Ureter (tissue), 1 donor: Measurements from ENCODE around the gene CCL17. TPM values are rescaled to one million over a fixed set of nuclear protein-coding genes. Genes with fewer than 3 reads are reported as not detected.
"Not testable (repeated sequence)": the region's sequence is repeated elsewhere in the genome, so short reads cannot be mapped to it uniquely, and the experiment has no call there.

Experiments
- DNase-seq: peaks from one replicate; pipeline ENCODE4 v3.0.0-alpha.2; 2020; ENCODE audit warnings: low spot score
- total RNA-seq: library from RNA; stranded (reverse); gene quantifications from one replicate; pipeline ENCODE4 v1.2.4, GENCODE V29; 2023
- donor health status: DM: yes; HTN: yes; CAD: no.

Gene CCL17
- total RNA-seq, 1 donor from 2014 or later: 0.78 TPM

DNA sequence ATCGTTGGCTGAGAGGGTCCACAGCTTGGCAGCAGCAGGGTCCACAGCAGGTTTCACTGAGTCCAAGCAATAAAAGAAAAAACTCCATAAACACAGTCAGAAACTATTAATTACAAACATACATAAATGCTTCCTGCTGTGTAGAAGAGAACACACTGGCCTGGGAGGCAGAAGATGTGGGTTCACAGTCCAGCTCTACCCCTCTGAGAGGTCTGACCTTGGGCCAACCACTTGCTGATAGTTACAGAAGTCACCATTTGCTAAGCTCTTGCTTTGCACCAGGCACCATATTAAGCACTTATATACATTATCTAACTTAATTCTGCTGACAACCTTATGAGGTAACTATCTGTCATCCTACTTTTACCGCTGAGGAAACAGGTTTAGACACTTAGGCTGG is 27.9 kb downstream of the CCL17 start:
- no peak for DNase-seq

DNA sequence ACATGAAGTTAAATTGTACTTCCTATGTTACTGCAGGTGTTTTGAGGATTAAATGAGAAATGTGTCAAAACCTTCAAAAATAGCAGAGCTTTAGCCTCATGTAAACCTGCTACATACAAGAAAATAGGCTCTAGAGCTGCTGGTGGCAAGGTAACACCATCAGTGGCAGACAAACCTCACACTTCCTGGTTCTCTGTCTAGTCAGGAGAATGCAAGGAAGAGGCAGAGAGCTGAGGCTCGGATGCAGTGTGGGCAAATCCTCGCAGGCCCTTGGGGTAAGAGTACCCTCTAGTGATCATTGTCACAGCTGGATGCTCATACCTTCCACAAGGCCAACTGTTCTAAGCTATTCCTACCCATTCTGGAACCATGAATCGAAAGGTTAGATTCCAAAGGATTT is 28.4 kb downstream of the CCL17 start:
- no peak for DNase-seq

- DNase-seq: no peak
Observed at GRCh38 chr16:57434003-57434402, 29.4 kb downstream of the CCL17 start.

DNA sequence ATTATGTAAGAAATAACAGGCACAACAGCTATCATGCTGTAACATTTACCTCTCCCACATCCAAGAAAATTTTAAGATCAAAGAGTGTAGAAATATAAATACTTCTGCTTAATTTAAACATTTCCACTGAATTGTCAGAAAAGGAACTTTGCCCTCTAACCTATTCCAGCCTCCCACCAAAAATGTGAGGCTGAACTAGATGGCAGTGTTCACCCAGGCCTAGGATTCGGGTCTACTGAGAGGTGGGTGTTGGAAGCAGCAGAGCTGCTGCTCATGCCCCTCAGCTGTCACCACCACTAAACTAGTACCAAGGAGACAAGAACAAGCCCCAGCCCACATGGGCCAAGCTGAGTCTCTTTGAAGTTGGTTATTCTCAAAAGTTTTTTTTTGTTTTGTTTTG is 31.3 kb downstream of the CCL17 start:
- DNase-seq: no peak

DNA sequence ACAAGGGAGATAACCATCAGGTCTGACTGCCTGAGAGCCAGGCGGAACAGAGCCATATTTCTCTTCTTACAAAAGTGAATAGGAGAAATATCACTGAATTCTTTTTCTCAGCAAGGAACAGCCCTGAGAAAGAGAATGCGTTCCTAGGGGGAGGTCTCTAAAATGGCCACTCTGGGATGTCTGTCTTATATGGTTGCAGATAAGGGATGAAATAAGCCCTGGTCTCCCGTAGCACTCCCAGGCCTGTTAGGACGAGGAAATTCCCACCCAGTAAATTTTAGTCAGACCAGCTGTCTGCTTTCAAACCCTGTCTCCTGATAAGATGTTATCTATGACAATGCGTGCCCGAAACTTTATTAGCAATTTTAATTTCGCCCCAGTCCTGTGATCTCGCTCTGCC is 35.4 kb downstream of the CCL17 start:
- not testable (repeated sequence) for DNase-seq

- DNase-seq: not testable (repeated sequence)
Observed at GRCh38 chr16:57440551-57440950, 36.0 kb downstream of the CCL17 start.

DNA sequence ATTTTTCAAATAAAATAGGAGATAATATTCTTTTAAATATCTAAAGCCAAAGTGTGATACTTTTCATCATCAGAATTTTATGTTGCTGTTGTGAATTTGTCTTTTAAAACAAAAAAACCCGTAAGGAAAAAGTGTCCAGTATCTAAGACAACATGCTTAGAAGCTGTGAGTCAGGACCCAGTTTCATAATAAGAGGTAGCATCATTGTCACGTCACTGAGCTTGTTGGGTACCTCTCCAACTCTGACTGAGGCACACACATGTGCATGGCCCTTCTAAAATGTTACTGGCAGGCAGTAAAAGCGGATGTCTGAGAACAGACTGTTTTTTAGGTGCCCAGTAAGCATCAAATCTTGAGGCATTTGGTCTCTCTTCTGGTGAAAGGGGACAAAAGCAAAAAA is 40.1 kb downstream of the CCL17 start:
- DNase-seq: no peak

GRCh38 chr16:57445510-57445909 is 40.9 kb downstream of the CCL17 start:
- no peak for DNase-seq

DNA sequence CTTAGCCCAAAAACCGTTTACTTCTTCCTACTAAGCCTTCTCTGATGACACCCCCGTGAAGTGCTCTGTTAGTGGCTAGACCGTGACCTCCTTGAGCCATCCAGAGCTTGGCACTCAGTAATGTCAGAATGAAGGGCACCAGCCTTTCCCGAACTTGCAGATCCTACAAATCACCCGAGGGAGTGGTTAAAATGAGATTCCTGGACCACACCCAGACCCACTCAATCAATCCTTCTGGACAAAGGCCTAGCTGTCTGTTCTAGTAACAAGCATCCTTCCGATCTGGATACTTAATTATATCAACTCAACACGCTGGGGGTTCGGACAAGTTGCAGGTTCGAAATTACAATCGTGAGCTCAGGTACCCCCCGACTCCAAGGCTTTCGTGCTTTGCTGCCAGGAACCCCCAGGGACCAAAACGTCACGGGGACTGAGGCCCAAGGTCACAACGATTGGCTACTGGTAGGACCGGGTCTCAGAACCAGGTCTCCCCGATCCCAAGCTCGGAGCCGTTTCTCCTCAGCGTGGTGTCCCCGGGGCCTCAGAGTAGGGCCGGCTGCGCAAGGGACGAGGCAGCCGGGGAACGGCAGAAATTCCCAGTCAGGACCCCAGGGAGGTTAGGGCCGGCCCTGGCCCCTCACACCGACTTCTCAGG is 42.1 kb downstream of the CCL17 start:
- peak; percentile 48 for DNase-seq

DNA sequence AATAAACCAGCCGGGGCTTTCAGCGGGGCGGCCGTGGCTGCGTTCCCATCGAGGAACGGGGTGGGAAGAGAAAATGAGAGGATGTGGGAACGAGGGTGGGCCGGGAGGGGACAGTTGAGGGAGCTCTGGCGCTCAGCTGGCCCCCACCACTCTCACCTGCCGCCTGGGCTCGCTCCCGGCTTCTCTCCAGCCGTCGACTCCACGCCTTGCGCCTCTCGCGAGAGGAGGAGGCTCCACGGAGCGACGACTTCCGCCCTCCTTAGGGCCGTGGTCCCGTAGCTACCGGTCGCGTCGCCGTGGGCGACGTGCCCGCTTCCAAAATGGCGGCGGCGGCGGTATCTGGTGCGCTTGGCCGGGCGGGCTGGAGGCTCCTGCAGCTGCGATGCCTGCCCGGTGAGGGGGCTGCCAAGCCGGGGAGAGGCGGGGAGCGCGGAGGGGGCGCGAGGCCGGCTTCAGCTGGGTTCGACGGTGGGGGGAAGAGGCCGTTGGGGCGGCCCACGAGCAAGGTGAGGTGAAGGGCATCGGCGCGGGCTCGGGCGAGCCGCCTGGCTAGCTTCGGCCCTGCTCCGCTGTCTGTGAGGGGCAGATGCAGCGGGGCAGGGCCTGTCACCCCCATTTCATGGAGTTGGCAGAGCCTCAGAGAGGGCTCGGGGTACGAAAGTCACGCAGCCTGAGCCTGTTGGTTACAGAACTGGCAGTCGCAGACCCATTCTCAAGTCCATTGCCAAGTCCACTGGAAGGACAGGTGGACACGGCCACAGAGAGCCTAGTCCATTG is 42.8 kb downstream of the CCL17 start, which contains the start of the genes CIAPIN1 and COQ9:
TSS of gene CIAPIN1 (minus strand) at position 200 of the 777 bp plus-strand sequence. CDS start 6,457 bp downstream, outside the sequence.
TSS of gene COQ9 (plus strand) at position 294 of the 777 bp plus-strand sequence. CDS start at position 321, 27 bp downstream.
- peak; percentile 95 for DNase-seq

DNA sequence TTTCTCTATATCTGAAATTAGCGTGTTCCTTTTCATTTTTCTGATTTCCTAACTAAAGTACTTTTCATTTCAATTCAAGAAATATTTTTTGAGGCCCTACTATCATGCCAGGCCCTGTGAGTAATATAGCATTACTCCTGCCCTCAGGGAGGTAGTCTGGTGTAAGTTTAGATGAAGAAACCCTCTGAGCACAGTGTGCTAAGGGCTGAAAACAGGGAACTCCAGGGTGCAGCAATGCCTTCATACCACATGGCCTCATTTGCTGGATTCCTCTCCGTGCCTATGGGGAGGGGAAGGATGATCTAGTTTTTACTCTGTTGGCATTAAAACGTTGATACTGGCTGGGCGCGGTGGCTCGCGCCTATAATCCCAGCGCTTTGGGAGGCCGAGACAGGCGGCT is 47.5 kb downstream of the CCL17 start:
- DNase-seq: no peak

GRCh38 chr16:57462209-57462977 is 57.8 kb downstream of the CCL17 start, which contains the start of gene POLR2C:
Gene POLR2C (plus strand): TSS chr16:57462679. CDS start chr16:57462725, 46 bp downstream.
- peak; percentile 88 for DNase-seq

DNA sequence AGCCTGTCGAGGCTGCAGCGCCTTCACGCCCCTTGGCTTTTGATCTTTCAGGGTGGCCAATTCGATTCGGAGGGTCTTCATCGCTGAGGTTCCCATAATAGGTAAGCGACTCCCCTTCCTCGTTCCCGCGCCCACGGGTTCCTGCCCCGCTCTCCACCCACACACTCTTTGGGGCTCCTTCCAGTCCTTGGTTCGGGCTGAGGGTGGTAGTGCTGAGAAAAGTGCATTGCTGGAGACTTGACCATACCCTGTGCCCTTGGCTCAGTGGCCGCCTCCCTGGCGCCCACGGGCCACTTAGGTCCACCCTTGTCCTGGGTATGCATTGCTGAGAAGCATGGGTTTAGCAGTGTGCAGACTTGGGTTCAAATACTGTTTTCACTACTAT is 58.4 kb downstream of the CCL17 start:
- no peak for DNase-seq

GRCh38 chr16:57464523-57464922 is 60.0 kb downstream of the CCL17 start:
- DNase-seq: no peak

Other genes starting within 250 kb of the CCL17 start
- gene PSME3IP1, start 218.7 kb upstream of the CCL17 start, total RNA-seq: 122 TPM
- 44.7 TPM for gene RSPRY1, start 218.4 kb upstream of the CCL17 start, total RNA-seq
- 43.3 TPM for gene ARL2BP, start 159.5 kb upstream of the CCL17 start, total RNA-seq
- gene PLLP, start 120.1 kb upstream of the CCL17 start, total RNA-seq: 34.3 TPM
- gene CCL22, start 46.0 kb upstream of the CCL17 start, total RNA-seq: not detected
- gene CX3CL1, start 32.3 kb upstream of the CCL17 start, total RNA-seq: 31.1 TPM
- gene CIAPIN1, start 42.6 kb downstream of the CCL17 start, total RNA-seq: 53.2 TPM
- gene COQ9, start 42.7 kb downstream of the CCL17 start, total RNA-seq: 66.6 TPM
- gene POLR2C, start 57.9 kb downstream of the CCL17 start, total RNA-seq: 57.3 TPM
- gene DOK4, start 81.7 kb downstream of the CCL17 start, total RNA-seq: 12.5 TPM
- gene CCDC102A, start 131.8 kb downstream of the CCL17 start, total RNA-seq: 4.6 TPM
- gene ADGRG5, start 137.9 kb downstream of the CCL17 start, total RNA-seq: 0.75 TPM
- gene ADGRG1, start 223.9 kb downstream of the CCL17 start, total RNA-seq: 201 TPM